NCI-H510A treated with DMSO at 0.1 percent for 48 hours (cell line): ENCODE results near the gene GNB3.
"Not testable (repeated sequence)": the region's sequence is repeated elsewhere in the genome, so short reads cannot be mapped to it uniquely, and the experiment has no call there.

ENCODE experiments used
- DNase-seq: peaks from one replicate; lab custom pipeline; 2025; lab: John Stamatoyannopoulos, UW

Gene GNB3

GRCh38 chr12:6860942-6861341, 20.2 kb downstream of the GNB3 start:
- no peak for DNase-seq

GRCh38 chr12:6861391-6861790, 20.7 kb downstream of the GNB3 start:
- no peak for DNase-seq

GRCh38 chr12:6863033-6863432, 22.3 kb downstream of the GNB3 start:
- DNase-seq = no peak

GRCh38 chr12:6863586-6864321, 23.0 kb downstream of the GNB3 start:
- DNase-seq = no peak

GRCh38 chr12:6865307-6865706, 24.6 kb downstream of the GNB3 start:
- not testable (repeated sequence) for DNase-seq

GRCh38 chr12:6866163-6866919, 25.6 kb downstream of the GNB3 start:
- no peak for DNase-seq

GRCh38 chr12:6866920-6867412, 26.2 kb downstream of the GNB3 start:
- DNase-seq = no peak

- peak; percentile 47 for DNase-seq
Observed at GRCh38 chr12:6867413-6868210, 26.9 kb downstream of the GNB3 start, which contains the start of gene TPI1. Gene TPI1, plus strand, starts transcription at chr12:6867531. Its CDS starts 36 bp downstream, at chr12:6867567.

GRCh38 chr12:6868211-6869048, 27.7 kb downstream of the GNB3 start:
- no peak for DNase-seq

GRCh38 chr12:6869049-6870021, 28.6 kb downstream of the GNB3 start:
- peak; percentile 51 for DNase-seq

GRCh38 chr12:6870304-6870703, 29.6 kb downstream of the GNB3 start:
- not testable (repeated sequence) for DNase-seq

- DNase-seq = peak; percentile 31
Observed at GRCh38 chr12:6871052-6871957, 30.6 kb downstream of the GNB3 start.

- DNase-seq = peak; percentile 40
Observed at GRCh38 chr12:6872073-6873048, 31.6 kb downstream of the GNB3 start.

GRCh38 chr12:6873094-6874014, 32.6 kb downstream of the GNB3 start, which contains the start of gene SPSB2:
Gene SPSB2, minus strand, starts transcription at chr12:6873303. Its CDS starts 402 bp downstream, at chr12:6872901.
- peak; percentile 81 for DNase-seq

- not testable (repeated sequence) for DNase-seq
Observed at GRCh38 chr12:6874015-6874368, 33.3 kb downstream of the GNB3 start.

- not testable (repeated sequence) for DNase-seq
Observed at GRCh38 chr12:6879824-6880223, 39.1 kb downstream of the GNB3 start.

- DNase-seq = no peak
Observed at GRCh38 chr12:6883252-6883651, 42.5 kb downstream of the GNB3 start.
